ENCODE data around the gene SLC12A3.

SLC12A3 gene

DNA sequence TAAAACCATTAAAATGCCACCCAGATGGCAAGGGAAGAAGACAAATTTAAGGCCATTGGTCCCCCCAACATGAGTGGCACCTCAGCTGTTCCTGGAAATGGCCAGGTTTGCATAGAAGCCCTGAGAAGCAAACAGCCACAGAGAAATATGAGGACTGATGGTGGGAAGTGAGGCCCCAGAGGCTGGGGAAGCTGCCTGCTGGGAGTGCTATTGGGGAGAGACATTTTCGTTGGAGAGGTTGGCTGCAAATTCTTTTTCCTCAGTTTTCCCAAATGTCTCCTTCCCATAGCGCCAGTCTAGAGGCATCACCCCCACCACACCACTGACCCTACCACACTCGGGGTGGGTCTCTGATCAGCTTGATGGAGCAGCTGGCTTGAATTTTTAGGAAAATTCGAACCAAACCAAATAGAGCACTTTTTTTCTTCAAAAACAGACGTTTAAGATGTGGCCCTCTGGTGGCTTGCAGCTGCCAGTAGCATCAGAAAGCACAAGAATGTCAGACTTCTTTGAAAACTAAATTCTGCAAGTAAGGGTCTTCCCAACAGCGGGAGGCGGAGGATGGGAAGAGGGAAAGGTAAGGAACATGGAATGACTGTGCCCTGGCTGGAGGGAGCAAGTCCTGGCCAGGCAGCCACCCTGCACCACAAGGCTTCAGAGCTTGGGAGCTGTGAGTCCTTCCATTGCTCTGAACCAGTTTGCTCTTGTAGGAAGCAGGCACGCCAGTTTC lies 13.2 kb upstream of the SLC12A3 start:
- POLR2A ChIA-PET = no interaction called here
- CTCF ChIA-PET = interaction anchor here (0.8 to 1.3 kb wide), 3 partner anchors 16 to 275 kb away, joined by 3 read pairs; no protein-coding TSS in a partner anchor
- TF ChIP-seq SUZ12 (IDR thresholded peaks at IDR 0.05) (no peak), FOXM1 (IDR thresholded peaks at IDR 0.05; ENCODE audit: borderline replicate concordance) (no peak), ELF4 (IDR thresholded peaks at IDR 0.05) (no peak), ZNF384 (IDR thresholded peaks at IDR 0.05) (no peak), FOXK2 (IDR thresholded peaks at IDR 0.05) (no peak), LEF1 (IDR thresholded peaks at IDR 0.05; ENCODE audit: borderline replicate concordance) (no peak)
- DNase-seq (ENCODE audit: extremely low spot score) = no peak

DNA sequence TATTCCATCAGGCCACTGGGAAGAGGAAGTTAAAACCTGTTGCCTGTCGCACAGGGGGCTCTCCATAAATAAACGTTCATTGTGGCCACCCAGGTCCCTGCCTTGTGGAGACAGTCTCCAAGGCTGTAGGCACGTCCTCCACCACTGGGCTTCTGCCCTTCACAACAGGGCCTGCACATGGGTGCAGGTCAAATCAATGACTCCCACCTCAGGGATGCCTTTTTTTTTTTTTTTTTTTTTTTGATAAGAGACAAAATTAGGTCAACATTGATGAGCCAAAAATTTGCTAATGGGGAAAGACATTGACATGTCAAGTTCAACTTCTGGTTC lies 12.6 kb upstream of the SLC12A3 start:
- DNase-seq (ENCODE audit: extremely low spot score) = no peak
- CTCF ChIA-PET = interaction anchor here (0.7 to 1.3 kb wide), 2 partner anchors 20 to 22 kb away, joined by 3 to 8 read pairs; no protein-coding TSS in a partner anchor
- TF ChIP-seq SP1 (IDR thresholded peaks at IDR 0.05) = no peak
- TF ChIP-seq, protein P1, sequence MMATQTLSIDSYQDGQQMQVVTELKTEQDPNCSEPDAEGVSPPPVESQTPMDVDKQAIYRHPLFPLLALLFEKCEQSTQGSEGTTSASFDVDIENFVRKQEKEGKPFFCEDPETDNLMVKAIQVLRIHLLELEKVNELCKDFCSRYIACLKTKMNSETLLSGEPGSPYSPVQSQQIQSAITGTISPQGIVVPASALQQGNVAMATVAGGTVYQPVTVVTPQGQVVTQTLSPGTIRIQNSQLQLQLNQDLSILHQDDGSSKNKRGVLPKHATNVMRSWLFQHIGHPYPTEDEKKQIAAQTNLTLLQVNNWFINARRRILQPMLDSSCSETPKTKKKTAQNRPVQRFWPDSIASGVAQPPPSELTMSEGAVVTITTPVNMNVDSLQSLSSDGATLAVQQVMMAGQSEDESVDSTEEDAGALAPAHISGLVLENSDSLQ (IDR thresholded peaks at IDR 0.05) = no peak
- TF ChIP-seq LEF1 (IDR thresholded peaks at IDR 0.05; ENCODE audit: borderline replicate concordance) = no peak
- TF ChIP-seq SUZ12 (IDR thresholded peaks at IDR 0.05) = no peak
- TF ChIP-seq NFRKB (IDR thresholded peaks at IDR 0.05) = no peak
- TF ChIP-seq FOXA1 (IDR thresholded peaks at IDR 0.05) = no peak
- no peak for TF ChIP-seq ARNT (IDR thresholded peaks at IDR 0.05)
- no peak for TF ChIP-seq BHLHE40 (IDR thresholded peaks at IDR 0.05; ENCODE audit: borderline replicate concordance)
- TF ChIP-seq FOXM1 (IDR thresholded peaks at IDR 0.05; ENCODE audit: borderline replicate concordance) = no peak
- TF ChIP-seq ZNF384 (IDR thresholded peaks at IDR 0.05) = no peak
- no peak for TF ChIP-seq TARDBP (IDR thresholded peaks at IDR 0.05)
- TF ChIP-seq HDGF (IDR thresholded peaks at IDR 0.05; ENCODE audit: borderline replicate concordance) = no peak
- no peak for TF ChIP-seq CTBP1 (IDR thresholded peaks at IDR 0.05; ENCODE audit: borderline replicate concordance)
- no peak for TF ChIP-seq ELF4 (IDR thresholded peaks at IDR 0.05)
- TF ChIP-seq FOXK2 (IDR thresholded peaks at IDR 0.05) = no peak
- POLR2A ChIA-PET = no interaction called here

- ChIA-PET CTCF (interaction anchor here (0.6 to 1.3 kb wide), 3 partner anchors 21 to 248 kb away, joined by 3 to 8 read pairs (median 3); no protein-coding TSS in a partner anchor), POLR2A (no interaction called here)
- TF ChIP-seq CTBP1 (IDR thresholded peaks at IDR 0.05; ENCODE audit: borderline replicate concordance) (no peak), NFRKB (IDR thresholded peaks at IDR 0.05) (no peak), ELF4 (IDR thresholded peaks at IDR 0.05) (no peak), ZNF384 (IDR thresholded peaks at IDR 0.05) (no peak), FOXA1 (IDR thresholded peaks at IDR 0.05) (no peak), LEF1 (IDR thresholded peaks at IDR 0.05; ENCODE audit: borderline replicate concordance) (no peak), FOXK2 (IDR thresholded peaks at IDR 0.05) (no peak), SP1 (IDR thresholded peaks at IDR 0.05) (no peak), TARDBP (IDR thresholded peaks at IDR 0.05) (no peak), FOXM1 (IDR thresholded peaks at IDR 0.05; ENCODE audit: borderline replicate concordance) (no peak), SUZ12 (IDR thresholded peaks at IDR 0.05) (no peak), L3MBTL2 (conservative IDR thresholded peaks at IDR 0.05) (no peak), BHLHE40 (IDR thresholded peaks at IDR 0.05; ENCODE audit: borderline replicate concordance) (no peak), ARNT (IDR thresholded peaks at IDR 0.05) (no peak), HDGF (IDR thresholded peaks at IDR 0.05; ENCODE audit: borderline replicate concordance) (no peak)
- TF ChIP-seq, protein P1 (IDR thresholded peaks at IDR 0.05) = no peak
- DNase-seq (ENCODE audit: extremely low spot score) = no peak
Measured at GRCh38 chr16:56852968-56853367, 12.0 kb upstream of the SLC12A3 start.

DNA sequence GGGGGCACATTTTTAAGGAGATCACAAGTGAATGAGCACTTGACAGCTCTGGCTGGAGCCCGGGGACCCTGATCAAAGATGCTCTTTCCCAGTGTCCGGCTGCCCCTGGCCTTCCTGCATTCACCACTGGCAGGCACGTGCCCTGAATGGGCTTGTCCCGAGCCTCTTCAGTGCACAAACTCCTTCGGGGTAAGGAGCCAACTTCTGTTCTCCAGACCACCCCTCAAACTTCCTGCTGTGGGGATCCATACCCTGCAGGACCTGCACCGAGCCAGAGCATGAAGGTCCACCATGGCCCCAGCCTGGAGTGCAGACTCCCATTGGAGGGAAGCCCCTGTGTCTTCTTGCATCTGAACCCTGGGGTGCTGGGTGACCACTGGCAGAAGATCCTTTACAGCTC lies 9.8 kb upstream of the SLC12A3 start:
- DNase-seq (ENCODE audit: extremely low spot score) = no peak
- ChIA-PET POLR2A (no interaction called here), CTCF (no interaction called here)
- TF ChIP-seq, protein P1 (IDR thresholded peaks at IDR 0.05) = no peak
- TF ChIP-seq L3MBTL2 (conservative IDR thresholded peaks at IDR 0.05) (no peak), FOXA1 (IDR thresholded peaks at IDR 0.05) (no peak), NFRKB (IDR thresholded peaks at IDR 0.05) (no peak), SUZ12 (IDR thresholded peaks at IDR 0.05) (no peak), HDGF (IDR thresholded peaks at IDR 0.05; ENCODE audit: borderline replicate concordance) (no peak), CTBP1 (IDR thresholded peaks at IDR 0.05; ENCODE audit: borderline replicate concordance) (no peak), BHLHE40 (IDR thresholded peaks at IDR 0.05; ENCODE audit: borderline replicate concordance) (no peak), TARDBP (IDR thresholded peaks at IDR 0.05) (no peak), SP1 (IDR thresholded peaks at IDR 0.05) (no peak), FOXK2 (IDR thresholded peaks at IDR 0.05) (no peak), ELF4 (IDR thresholded peaks at IDR 0.05) (no peak), ARNT (IDR thresholded peaks at IDR 0.05) (no peak), LEF1 (IDR thresholded peaks at IDR 0.05; ENCODE audit: borderline replicate concordance) (no peak), ZNF384 (IDR thresholded peaks at IDR 0.05) (no peak), FOXM1 (IDR thresholded peaks at IDR 0.05; ENCODE audit: borderline replicate concordance) (no peak)

- no peak for TF ChIP-seq ZNF384 (IDR thresholded peaks at IDR 0.05)
- no peak for DNase-seq (ENCODE audit: extremely low spot score)
- ChIA-PET CTCF (interaction anchor here (1.8 kb wide), 1 partner anchor 11 kb away, joined by 5 read pairs; no protein-coding TSS in a partner anchor), POLR2A (no interaction called here)
Measured at GRCh38 chr16:56855946-56856345, 9.1 kb upstream of the SLC12A3 start.

GRCh38 chr16:56856876-56857447 lies 8.0 kb upstream of the SLC12A3 start:
- POLR2A ChIA-PET = no interaction called here
- DNase-seq (ENCODE audit: extremely low spot score) = no peak
- TF ChIP-seq ELF4 (IDR thresholded peaks at IDR 0.05) = no peak
- no peak for TF ChIP-seq SUZ12 (IDR thresholded peaks at IDR 0.05)
- TF ChIP-seq, protein P1 (IDR thresholded peaks at IDR 0.05) = no peak
- TF ChIP-seq FOXM1 (IDR thresholded peaks at IDR 0.05; ENCODE audit: borderline replicate concordance) = no peak
- no peak for TF ChIP-seq SP1 (IDR thresholded peaks at IDR 0.05)
- TF ChIP-seq L3MBTL2 (conservative IDR thresholded peaks at IDR 0.05) = no peak
- TF ChIP-seq ZNF384 (IDR thresholded peaks at IDR 0.05) = no peak
- no peak for TF ChIP-seq FOXK2 (IDR thresholded peaks at IDR 0.05)
- no peak for TF ChIP-seq ARNT (IDR thresholded peaks at IDR 0.05)
- no peak for TF ChIP-seq LEF1 (IDR thresholded peaks at IDR 0.05; ENCODE audit: borderline replicate concordance)
- TF ChIP-seq NFRKB (IDR thresholded peaks at IDR 0.05) = no peak
- TF ChIP-seq HDGF (IDR thresholded peaks at IDR 0.05; ENCODE audit: borderline replicate concordance) = no peak
- no peak for TF ChIP-seq TARDBP (IDR thresholded peaks at IDR 0.05)
- TF ChIP-seq BHLHE40 (IDR thresholded peaks at IDR 0.05; ENCODE audit: borderline replicate concordance) = no peak
- no peak for TF ChIP-seq FOXA1 (IDR thresholded peaks at IDR 0.05)
- TF ChIP-seq CTBP1 (IDR thresholded peaks at IDR 0.05; ENCODE audit: borderline replicate concordance) = no peak
- CTCF ChIA-PET = interaction anchor here (1.8 kb wide), 1 partner anchor 10 kb away, joined by 5 read pairs; no protein-coding TSS in a partner anchor
